Measurements from ENCODE around the gene PPA1.

Gene PPA1

DNA sequence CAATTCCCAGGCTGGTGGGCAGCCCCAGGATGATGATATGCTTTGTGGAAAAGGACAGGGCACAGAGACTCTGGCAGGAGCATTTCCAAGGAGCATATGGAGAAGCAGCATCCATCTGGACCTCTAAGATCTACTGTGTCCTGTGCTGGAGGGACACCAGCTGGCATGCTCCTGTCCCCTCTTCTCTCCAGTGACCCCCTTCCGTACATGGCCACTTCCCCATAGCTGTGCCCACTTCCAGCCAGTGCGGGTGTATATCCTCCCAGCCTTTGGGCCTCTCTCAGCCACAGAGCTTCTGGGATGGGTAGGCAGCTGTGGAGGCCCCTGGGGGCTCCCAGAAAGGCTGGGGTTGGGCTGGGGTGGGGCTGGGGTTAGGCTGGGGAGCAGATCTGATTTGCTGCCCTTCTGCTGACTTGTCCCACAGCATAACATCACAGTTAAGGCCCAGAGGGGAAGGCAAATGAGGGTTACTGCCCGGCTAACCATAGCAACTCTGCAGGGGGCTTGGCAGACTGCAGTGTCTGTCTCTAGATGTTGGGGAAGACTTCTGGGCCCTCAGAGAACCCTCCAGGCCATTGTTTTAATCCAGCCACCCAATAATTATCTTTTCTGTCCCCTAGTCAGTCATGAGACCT is 44.3 kb upstream of the PPA1 start:
- Histone ChIP-seq H3K4me2 (ENCODE audit: insufficient read depth, low read length) (no peak overlapping the region), H3K9me3 (ENCODE audit: insufficient read depth, low read length, severe bottlenecking) (no peaks in the 10 kb centered on the region)

DNA sequence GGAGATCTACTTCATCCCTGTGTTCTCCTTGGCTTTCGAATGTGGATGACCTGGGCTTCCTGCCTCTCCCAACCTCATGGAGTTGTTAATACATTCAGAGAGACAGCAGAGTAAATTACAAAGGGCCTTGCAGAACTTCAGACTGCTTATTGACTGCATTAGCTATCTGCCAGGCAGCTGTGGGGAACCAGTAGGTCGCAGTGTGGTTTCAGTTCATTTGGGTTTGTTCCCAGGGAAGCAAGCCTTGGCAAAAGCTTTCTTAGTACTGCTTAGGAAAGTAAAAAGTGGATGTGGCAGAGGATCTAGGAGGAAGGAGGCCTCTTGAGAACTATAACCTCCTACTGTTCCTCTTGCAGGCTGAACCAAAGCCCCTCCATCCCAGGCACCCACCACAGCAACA is 41.4 kb upstream of the PPA1 start:
- no peak overlapping the region for H3K9ac ChIP-seq (ENCODE audit: low read depth, low read length)
- DNase-seq, result no peak
- ATAC-seq (ENCODE audit: insufficient read depth, low read depth), result no peak
- no peaks in the 10 kb centered on the region for H3K79me2 ChIP-seq (ENCODE audit: insufficient read depth, low read length)
- H3K36me3 ChIP-seq (ENCODE audit: insufficient read depth, low read length), result no peaks in the 10 kb centered on the region
- no peak overlapping the region for H3K27ac ChIP-seq (ENCODE audit: low read length)
- H4K20me1 ChIP-seq (ENCODE audit: insufficient read depth, low read length), result no peaks in the 10 kb centered on the region
- H3K4me2 ChIP-seq (ENCODE audit: insufficient read depth, low read length), result no peak overlapping the region
- H3K4me3 ChIP-seq (ENCODE audit: low read depth in 1 of 2, low read length in 2 of 2), result no peak overlapping the region
- no peak overlapping the region for H2AFZ ChIP-seq (ENCODE audit: low read depth, low read length)
- H3K9me3 ChIP-seq (ENCODE audit: insufficient read depth, low read length, severe bottlenecking), result no peaks in the 10 kb centered on the region
- no peaks in the 10 kb centered on the region for H3K4me1 ChIP-seq (ENCODE audit: insufficient read depth, low read length)
- peaks cover 6% of the 10 kb centered on the region for H3K27me3 ChIP-seq (ENCODE audit: insufficient read depth, low read length, poor library complexity)
- TF ChIP-seq EZH2 (IDR thresholded peaks at IDR 0.05; ENCODE audit: borderline replicate concordance, low read depth, low read length, severe bottlenecking) (no peak), CTCF (IDR thresholded peaks at IDR 0.05; ENCODE audit: borderline replicate concordance, extremely low read depth, low read length, poor library complexity, severe bottlenecking) (no peak)

More for the DNA sequence above, 44.3 kb upstream of the PPA1 start:
- H3K27ac ChIP-seq (ENCODE audit: low read length), result no peak overlapping the region
- H3K4me1 ChIP-seq (ENCODE audit: insufficient read depth, low read length), result no peaks in the 10 kb centered on the region
- H2AFZ ChIP-seq (ENCODE audit: low read depth, low read length), result no peak overlapping the region
- DNase-seq (no peak), ATAC-seq (ENCODE audit: insufficient read depth, low read depth) (no peak)
- no peaks in the 10 kb centered on the region for H3K79me2 ChIP-seq (ENCODE audit: insufficient read depth, low read length)
- H3K27me3 ChIP-seq (ENCODE audit: insufficient read depth, low read length, poor library complexity), result peaks cover 6% of the 10 kb centered on the region
- TF ChIP-seq CTCF (IDR thresholded peaks at IDR 0.05; ENCODE audit: borderline replicate concordance, extremely low read depth, low read length, poor library complexity, severe bottlenecking) (no peak), EZH2 (IDR thresholded peaks at IDR 0.05; ENCODE audit: borderline replicate concordance, low read depth, low read length, severe bottlenecking) (no peak)
- no peak overlapping the region for H3K4me3 ChIP-seq (ENCODE audit: low read depth in 1 of 2, low read length in 2 of 2)
- no peaks in the 10 kb centered on the region for H4K20me1 ChIP-seq (ENCODE audit: insufficient read depth, low read length)
- H3K36me3 ChIP-seq (ENCODE audit: insufficient read depth, low read length), result no peaks in the 10 kb centered on the region
- no peak overlapping the region for H3K9ac ChIP-seq (ENCODE audit: low read depth, low read length)

GRCh38 chr10:70272925-70273316 is 39.7 kb upstream of the PPA1 start:
- ATAC-seq (ENCODE audit: insufficient read depth, low read depth) (peak; percentile 48; the same call in 2 of the 3 replicates), DNase-seq (no peak)

More at GRCh38 chr10:70272925-70273316, 39.7 kb upstream of the PPA1 start:
- Histone ChIP-seq H3K9me3 (ENCODE audit: insufficient read depth, low read length, severe bottlenecking) (no peaks in the 10 kb centered on the region), H4K20me1 (ENCODE audit: insufficient read depth, low read length) (no peaks in the 10 kb centered on the region), H3K4me1 (ENCODE audit: insufficient read depth, low read length) (no peaks in the 10 kb centered on the region), H3K4me2 (ENCODE audit: insufficient read depth, low read length) (no peak overlapping the region), H3K36me3 (ENCODE audit: insufficient read depth, low read length) (no peaks in the 10 kb centered on the region), H3K9ac (ENCODE audit: low read depth, low read length) (no peak overlapping the region), H3K79me2 (ENCODE audit: insufficient read depth, low read length) (no peaks in the 10 kb centered on the region), H3K4me3 (ENCODE audit: low read depth in 1 of 2, low read length in 2 of 2) (no peak overlapping the region), H3K27ac (ENCODE audit: low read length) (no peak overlapping the region), H3K27me3 (ENCODE audit: insufficient read depth, low read length, poor library complexity) (peaks cover 2% of the 10 kb centered on the region), H2AFZ (ENCODE audit: low read depth, low read length) (no peak overlapping the region)
- TF ChIP-seq CTCF (IDR thresholded peaks at IDR 0.05; ENCODE audit: borderline replicate concordance, extremely low read depth, low read length, poor library complexity, severe bottlenecking) (peak; percentile 52), EZH2 (IDR thresholded peaks at IDR 0.05; ENCODE audit: borderline replicate concordance, low read depth, low read length, severe bottlenecking) (no peak)
